Ovary (tissue), 3 donors: Measurements from ENCODE around the gene PROS1.

ENCODE experiments used
- CTCF ChIP-seq, 3 donors: fragments of 450-650 bp in 2 of 3; fragments of 200-600 bp in 1 of 3; IDR thresholded peaks; one replicate each; pipeline versions ENCODE4 v1.5.1 to v1.8.0; 2016 to 2022; ENCODE audit warnings: antibody characterized with exemption in 3 of 3, mild to moderate bottlenecking in 1 of 3
- EP300 ChIP-seq: sonication (generic); formaldehyde crosslinking; IDR thresholded peaks from one replicate; pipeline ENCODE4 v1.6.1; 2017; ENCODE audit warnings: antibody characterized with exemption
- POLR2A ChIP-seq: fragments of 450-650 bp; IDR thresholded peaks from one replicate; pipeline ENCODE4 v1.6.1; 2017; ENCODE audit warnings: antibody characterized with exemption, mild to moderate bottlenecking, moderate library complexity
- donor health status: DM: no; HTN: no; CAD: no.

- TF ChIP-seq CTCF (IDR thresholded peaks at IDR 0.05) (no peak), EP300 (no peak), POLR2A (no peak)
Observed at GRCh38 chr3:93991631-93992030, 17.9 kb upstream of the PROS1 start.
